ENCODE data around the gene DHX35. TPM values are rescaled to one million over a fixed set of nuclear protein-coding genes. Genes with fewer than 3 reads are reported as not detected.

Gene DHX35
- total and polyA plus RNA-seq, 4 donors, result 4.8 to 15.5 (median 11.3) TPM

- intact Hi-C loops (cut with DNase I), result loop anchor here in 1 of 2 donors (2.0 to 10.0 kb wide), 2 partner anchors 36 to 208 kb away; partner anchors contain the start of gene FAM83D
- no peak for DNase-seq
- no peaks in the 10 kb centered on the region for H3K9me3 ChIP-seq (ENCODE audit: control insufficient read depth, low read length)
- H3K36me3 ChIP-seq (ENCODE audit: control insufficient read depth in 1 of 2, insufficient read depth in 2 of 2, low read length in 1 of 2), result no peaks in the 10 kb centered on the region
- H3K27me3 ChIP-seq (ENCODE audit: control insufficient read depth in 1 of 2, insufficient read depth in 2 of 2, low read length in 1 of 2), result no peaks in the 10 kb centered on the region
- peak overlapping the region in 1 of 2 donors; percentile 76 for H3K27ac ChIP-seq (ENCODE audit: low read depth in 1 of 2, low read length in 2 of 2)
- H3K4me1 ChIP-seq (ENCODE audit: control insufficient read depth in 1 of 2, insufficient read depth in 2 of 2, low read length in 2 of 2), result peaks cover 2 to 5% of the 10 kb centered on the region in 2 donors
- no peak for ATAC-seq (ENCODE audit: low FRiP score)
- H3K4me3 ChIP-seq (ENCODE audit: low read length in 2 of 2), result peak overlapping the region; percentile 86 to 89
- WGBS, 2 donors, result 5 to 7% methylated on average over 5 of the region's 5 CpGs
Observed at GRCh38 chr20:38962928-38963401, 821 bp downstream of the DHX35 start.

DNA sequence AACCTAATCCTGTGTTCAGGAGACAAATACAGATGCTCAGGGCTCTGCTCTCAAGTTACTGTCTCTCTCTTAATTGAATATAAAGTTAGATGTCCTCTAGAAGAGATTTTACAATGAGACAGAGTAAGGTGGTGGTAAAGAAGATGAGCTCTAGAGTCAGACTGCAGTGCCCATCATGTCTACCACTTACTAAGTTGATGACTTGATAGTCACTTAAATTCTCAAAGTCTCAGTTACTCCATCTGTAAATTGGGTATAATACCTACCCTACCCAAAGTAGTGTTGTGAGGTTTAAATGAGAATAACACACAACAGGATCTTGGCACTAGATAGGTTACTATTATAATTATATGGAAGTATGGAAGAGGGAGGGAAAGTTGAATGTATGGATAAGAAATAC lies 1.6 kb downstream of the DHX35 start:
- Histone ChIP-seq H3K4me1 (ENCODE audit: control insufficient read depth in 1 of 2, insufficient read depth in 2 of 2, low read length in 2 of 2) (peaks cover 2 to 5% of the 10 kb centered on the region in 2 donors), H3K4me3 (ENCODE audit: low read length in 2 of 2) (no peak overlapping the region), H3K27ac (ENCODE audit: low read depth in 1 of 2, low read length in 2 of 2) (no peak overlapping the region), H3K9me3 (ENCODE audit: control insufficient read depth, low read length) (no peaks in the 10 kb centered on the region), H3K27me3 (ENCODE audit: control insufficient read depth in 1 of 2, insufficient read depth in 2 of 2, low read length in 1 of 2) (no peaks in the 10 kb centered on the region), H3K36me3 (ENCODE audit: control insufficient read depth in 1 of 2, insufficient read depth in 2 of 2, low read length in 1 of 2) (no peaks in the 10 kb centered on the region)
- ATAC-seq (ENCODE audit: low FRiP score) (no peak), DNase-seq (no peak)
- intact Hi-C loops (cut with DNase I), result loop anchor here in 1 of 2 donors (2.0 to 10.0 kb wide), 2 partner anchors 37 to 209 kb away; partner anchors contain the start of gene FAM83D

DNA sequence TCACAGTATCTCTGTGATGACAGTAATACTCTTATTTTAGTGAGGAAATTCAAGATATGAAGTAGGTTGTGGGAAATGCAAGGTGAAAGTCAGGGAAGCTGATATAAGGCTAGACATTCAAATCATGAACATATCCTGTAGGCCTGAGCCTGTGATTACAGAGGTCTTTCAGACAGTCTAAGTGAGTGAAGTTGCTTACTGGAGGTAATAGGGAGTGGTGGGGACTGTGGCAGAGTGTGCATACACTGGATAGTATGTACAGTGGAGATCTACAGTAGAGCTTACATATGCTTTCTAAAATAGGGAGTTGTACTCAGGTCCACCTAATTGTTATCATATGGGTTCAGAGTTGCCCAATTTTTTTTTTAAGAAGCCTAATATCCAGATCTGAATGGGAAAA lies 3.1 kb downstream of the DHX35 start:
- H3K4me1 ChIP-seq (ENCODE audit: control insufficient read depth in 1 of 2, insufficient read depth in 2 of 2, low read length in 2 of 2), result peaks cover 2 to 5% of the 10 kb centered on the region in 2 donors
- no peaks in the 10 kb centered on the region for H3K9me3 ChIP-seq (ENCODE audit: control insufficient read depth, low read length)
- DNase-seq (no peak), ATAC-seq (ENCODE audit: low FRiP score) (no peak)
- no peak overlapping the region for H3K4me3 ChIP-seq (ENCODE audit: low read length in 2 of 2)
- H3K36me3 ChIP-seq (ENCODE audit: control insufficient read depth in 1 of 2, insufficient read depth in 2 of 2, low read length in 1 of 2), result peaks cover 0 to 5% of the 10 kb centered on the region in 2 donors
- intact Hi-C loops (cut with DNase I), result loop anchor here in 1 of 2 donors (10.0 kb wide), 1 partner anchor 210 kb away; no protein-coding TSS in a partner anchor
- no peaks in the 10 kb centered on the region for H3K27me3 ChIP-seq (ENCODE audit: control insufficient read depth in 1 of 2, insufficient read depth in 2 of 2, low read length in 1 of 2)
- H3K27ac ChIP-seq (ENCODE audit: low read depth in 1 of 2, low read length in 2 of 2), result no peak overlapping the region

DNA sequence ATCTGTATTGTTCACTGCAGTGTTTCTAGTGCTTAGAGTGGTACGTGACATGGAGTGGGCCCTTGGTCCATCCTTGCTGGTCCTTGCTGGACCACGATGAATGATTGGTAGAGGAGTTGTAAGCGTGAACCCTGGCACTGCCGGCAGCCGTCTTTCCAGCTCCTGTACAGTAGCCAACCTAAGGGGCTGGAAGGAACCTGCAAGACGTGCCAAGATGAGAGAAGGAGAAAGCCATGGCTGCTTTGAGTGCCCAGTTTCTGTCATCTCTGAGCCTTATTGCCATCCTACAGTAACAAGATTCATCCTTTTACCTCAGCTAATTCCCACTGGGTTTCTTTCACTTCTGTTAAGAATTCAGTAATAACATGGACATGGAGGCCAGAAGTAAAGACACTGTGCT lies 5.9 kb downstream of the DHX35 start:
- no peak overlapping the region for H3K4me3 ChIP-seq (ENCODE audit: low read length in 2 of 2)
- no peak for DNase-seq
- no peaks in the 10 kb centered on the region for H3K9me3 ChIP-seq (ENCODE audit: control insufficient read depth, low read length)
- ATAC-seq (ENCODE audit: low FRiP score), result no peak
- intact Hi-C loops (cut with DNase I), result loop anchor here in 1 of 2 donors (10.0 kb wide), 1 partner anchor 213 kb away; no protein-coding TSS in a partner anchor
- H3K27ac ChIP-seq (ENCODE audit: low read depth in 1 of 2, low read length in 2 of 2), result no peak overlapping the region
- H3K36me3 ChIP-seq (ENCODE audit: control insufficient read depth in 1 of 2, insufficient read depth in 2 of 2, low read length in 1 of 2), result peaks cover 0 to 8% of the 10 kb centered on the region in 2 donors
- no peaks in the 10 kb centered on the region for H3K27me3 ChIP-seq (ENCODE audit: control insufficient read depth in 1 of 2, insufficient read depth in 2 of 2, low read length in 1 of 2)
- H3K4me1 ChIP-seq (ENCODE audit: control insufficient read depth in 1 of 2, insufficient read depth in 2 of 2, low read length in 2 of 2), result no peaks in the 10 kb centered on the region
- 65 to 72% methylated on average over 6 of the region's 6 CpGs for WGBS, 2 donors

DNA sequence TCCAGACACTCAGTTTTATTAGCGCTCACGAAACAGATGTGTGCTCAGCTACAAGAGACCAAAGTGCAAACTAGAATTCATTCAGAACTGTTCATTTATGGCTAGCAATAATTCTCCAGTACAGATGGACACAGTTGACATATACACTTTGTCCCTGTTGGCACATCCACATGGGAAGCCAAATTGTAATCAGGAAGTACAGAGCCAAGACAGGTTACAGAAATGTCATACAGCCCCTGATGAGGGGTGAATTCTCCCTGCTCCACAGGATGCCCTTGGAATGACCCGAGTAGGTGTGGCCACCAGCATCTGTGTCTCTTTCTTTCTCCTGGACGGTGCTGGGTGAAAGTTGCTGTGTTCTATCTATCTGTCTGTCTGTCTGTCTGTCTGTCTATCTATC lies 7.6 kb downstream of the DHX35 start:
- ATAC-seq (ENCODE audit: low FRiP score) (no peak), DNase-seq (no peak)
- Histone ChIP-seq H3K36me3 (ENCODE audit: control insufficient read depth in 1 of 2, insufficient read depth in 2 of 2, low read length in 1 of 2) (peaks cover 0 to 8% of the 10 kb centered on the region in 2 donors), H3K27me3 (ENCODE audit: control insufficient read depth in 1 of 2, insufficient read depth in 2 of 2, low read length in 1 of 2) (no peaks in the 10 kb centered on the region), H3K4me3 (ENCODE audit: low read length in 2 of 2) (no peak overlapping the region), H3K9me3 (ENCODE audit: control insufficient read depth, low read length) (no peaks in the 10 kb centered on the region), H3K27ac (ENCODE audit: low read depth in 1 of 2, low read length in 2 of 2) (no peak overlapping the region), H3K4me1 (ENCODE audit: control insufficient read depth in 1 of 2, insufficient read depth in 2 of 2, low read length in 2 of 2) (no peaks in the 10 kb centered on the region)
- intact Hi-C loops (cut with DNase I), result loop anchor here in 1 of 2 donors (10.0 kb wide), 1 partner anchor 215 kb away; no protein-coding TSS in a partner anchor
- 87 to 92% methylated on average over 4 of the region's 4 CpGs for WGBS, 2 donors

GRCh38 chr20:38970302-38970701 lies 8.2 kb downstream of the DHX35 start:
- Histone ChIP-seq H3K9me3 (ENCODE audit: control insufficient read depth, low read length) (no peaks in the 10 kb centered on the region), H3K36me3 (ENCODE audit: control insufficient read depth in 1 of 2, insufficient read depth in 2 of 2, low read length in 1 of 2) (peaks cover 0 to 8% of the 10 kb centered on the region in 2 donors), H3K4me1 (ENCODE audit: control insufficient read depth in 1 of 2, insufficient read depth in 2 of 2, low read length in 2 of 2) (no peaks in the 10 kb centered on the region), H3K27me3 (ENCODE audit: control insufficient read depth in 1 of 2, insufficient read depth in 2 of 2, low read length in 1 of 2) (no peaks in the 10 kb centered on the region), H3K27ac (ENCODE audit: low read depth in 1 of 2, low read length in 2 of 2) (no peak overlapping the region), H3K4me3 (ENCODE audit: low read length in 2 of 2) (no peak overlapping the region)
- DNase-seq, result no peak
- intact Hi-C loops (cut with DNase I), result no loop called here
- no peak for ATAC-seq (ENCODE audit: low FRiP score)
- 96 to 100% methylated on average over 1 of the region's 1 CpG for WGBS, 2 donors

GRCh38 chr20:38973107-38973506 lies 11.0 kb downstream of the DHX35 start:
- DNase-seq (no peak), ATAC-seq (ENCODE audit: low FRiP score) (no peak)
- Histone ChIP-seq H3K27me3 (ENCODE audit: control insufficient read depth in 1 of 2, insufficient read depth in 2 of 2, low read length in 1 of 2) (no peaks in the 10 kb centered on the region), H3K9me3 (ENCODE audit: control insufficient read depth, low read length) (no peaks in the 10 kb centered on the region), H3K4me1 (ENCODE audit: control insufficient read depth in 1 of 2, insufficient read depth in 2 of 2, low read length in 2 of 2) (no peaks in the 10 kb centered on the region), H3K36me3 (ENCODE audit: control insufficient read depth in 1 of 2, insufficient read depth in 2 of 2, low read length in 1 of 2) (peaks cover 0 to 8% of the 10 kb centered on the region in 2 donors), H3K4me3 (ENCODE audit: low read length in 2 of 2) (no peak overlapping the region), H3K27ac (ENCODE audit: low read depth in 1 of 2, low read length in 2 of 2) (no peak overlapping the region)
- intact Hi-C loops (cut with DNase I), result no loop called here

DNA sequence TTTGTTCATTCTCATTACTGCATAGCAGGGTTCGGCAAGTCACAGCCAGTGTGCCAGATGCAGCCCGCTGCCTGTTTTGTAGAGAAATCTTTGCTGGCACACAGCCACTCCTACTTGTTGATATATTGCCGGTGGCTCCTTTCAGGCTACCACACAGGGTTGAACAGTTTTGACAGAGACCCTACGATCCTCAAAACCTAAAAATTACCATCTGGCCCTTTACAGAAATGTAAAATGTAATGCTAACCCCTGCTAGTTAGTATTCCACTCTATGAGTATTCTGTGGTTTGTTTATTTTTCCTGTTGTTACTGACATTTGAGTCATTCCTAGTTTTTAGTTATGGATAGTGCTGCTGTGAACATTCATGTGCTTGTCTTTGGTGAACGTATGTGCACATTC lies 11.5 kb downstream of the DHX35 start:
- H3K4me3 ChIP-seq (ENCODE audit: low read length in 2 of 2), result no peak overlapping the region
- intact Hi-C loops (cut with DNase I), result no loop called here
- peaks cover 0 to 8% of the 10 kb centered on the region in 2 donors for H3K36me3 ChIP-seq (ENCODE audit: control insufficient read depth in 1 of 2, insufficient read depth in 2 of 2, low read length in 1 of 2)
- peak overlapping the region in 1 of 2 donors; percentile 30 for H3K27ac ChIP-seq (ENCODE audit: low read depth in 1 of 2, low read length in 2 of 2)
- DNase-seq (no peak), ATAC-seq (ENCODE audit: low FRiP score) (no peak)
- H3K4me1 ChIP-seq (ENCODE audit: control insufficient read depth in 1 of 2, insufficient read depth in 2 of 2, low read length in 2 of 2), result no peaks in the 10 kb centered on the region
- WGBS, 2 donors, result 49 to 56% methylated on average over 5 of the region's 5 CpGs
- no peaks in the 10 kb centered on the region for H3K27me3 ChIP-seq (ENCODE audit: control insufficient read depth in 1 of 2, insufficient read depth in 2 of 2, low read length in 1 of 2)
- no peaks in the 10 kb centered on the region for H3K9me3 ChIP-seq (ENCODE audit: control insufficient read depth, low read length)

- 66 to 71% methylated on average over 2 of the region's 2 CpGs for WGBS, 2 donors
- Histone ChIP-seq H3K4me1 (ENCODE audit: control insufficient read depth in 1 of 2, insufficient read depth in 2 of 2, low read length in 2 of 2) (no peaks in the 10 kb centered on the region), H3K4me3 (ENCODE audit: low read length in 2 of 2) (no peak overlapping the region), H3K27me3 (ENCODE audit: control insufficient read depth in 1 of 2, insufficient read depth in 2 of 2, low read length in 1 of 2) (no peaks in the 10 kb centered on the region), H3K36me3 (ENCODE audit: control insufficient read depth in 1 of 2, insufficient read depth in 2 of 2, low read length in 1 of 2) (no peaks in the 10 kb centered on the region), H3K27ac (ENCODE audit: low read depth in 1 of 2, low read length in 2 of 2) (peak overlapping the region in 1 of 2 donors; percentile 51), H3K9me3 (ENCODE audit: control insufficient read depth, low read length) (no peaks in the 10 kb centered on the region)
- DNase-seq (no peak), ATAC-seq (ENCODE audit: low FRiP score) (no peak)
- intact Hi-C loops (cut with DNase I), result no loop called here
Observed at GRCh38 chr20:38975539-38976120, 13.5 kb downstream of the DHX35 start.

Measured in aorta (tissue), 5 donors.